Islet precursor cell (in vitro differentiated cells): ENCODE results near the gene DRC3.

Experiments used
- DNase-seq: peaks from one replicate; pipeline ENCODE4 v3.0.0-alpha.2; 2018

Gene DRC3

DNA sequence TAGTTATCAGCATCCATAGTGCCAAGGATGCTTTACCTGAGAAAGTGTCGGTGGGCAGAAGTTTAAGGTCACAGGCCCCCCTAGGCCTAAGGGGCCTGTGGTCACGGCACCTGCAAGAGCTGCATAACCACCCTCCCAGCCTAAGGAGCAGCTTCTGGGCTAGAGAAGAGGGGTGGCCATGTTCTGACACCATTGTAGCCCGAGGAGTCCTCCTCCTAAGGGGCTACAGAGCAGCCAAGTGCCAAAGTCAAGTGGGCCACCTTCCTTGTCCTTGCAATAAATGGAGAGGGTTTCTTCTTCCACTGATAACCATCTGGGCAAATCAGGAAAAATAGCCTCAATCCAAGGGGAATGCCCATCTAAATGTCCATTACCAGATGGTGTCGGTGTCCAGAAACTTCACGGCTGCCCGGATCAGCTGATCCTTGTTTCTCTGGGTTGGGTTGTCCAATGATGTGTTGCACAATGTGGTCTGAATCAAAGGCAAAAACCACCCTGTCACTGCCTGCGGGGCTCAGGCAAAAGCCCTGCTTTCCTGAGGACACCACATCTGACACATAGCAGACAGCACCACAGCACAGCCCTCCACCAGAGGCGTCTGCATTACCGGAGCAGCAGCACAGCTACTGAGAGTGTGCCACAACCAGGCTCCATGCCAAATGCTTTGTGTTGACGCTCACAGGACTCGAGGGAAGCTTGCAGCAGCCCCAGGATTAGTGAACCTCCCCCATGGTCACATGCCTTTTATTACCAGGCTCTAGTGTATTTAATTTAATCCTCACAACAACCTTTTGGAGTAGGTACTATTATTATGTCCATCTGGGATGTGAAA is 53.5 kb downstream of the DRC3 start:
- DNase-seq: peak; percentile 71

DNA sequence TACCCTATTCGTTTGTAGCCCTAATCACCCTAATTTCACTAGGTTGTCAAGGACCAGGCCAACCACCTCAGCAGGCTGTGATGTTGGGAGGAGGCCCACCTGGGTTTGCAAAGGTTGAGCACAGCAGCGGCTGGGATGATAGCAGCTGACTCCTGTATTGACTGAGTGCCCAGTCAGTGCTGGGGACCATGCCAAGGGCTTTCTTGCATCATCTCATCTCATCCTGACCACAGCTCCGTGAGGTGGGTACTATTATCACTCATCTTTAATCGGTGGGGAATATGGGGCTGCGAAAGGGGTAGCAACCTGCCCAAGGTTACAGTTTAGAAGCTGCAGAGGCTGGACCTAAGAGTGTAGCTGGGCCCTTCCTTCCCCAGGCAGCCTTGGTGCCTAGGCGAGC is 54.6 kb downstream of the DRC3 start:
- no peak for DNase-seq

DNA sequence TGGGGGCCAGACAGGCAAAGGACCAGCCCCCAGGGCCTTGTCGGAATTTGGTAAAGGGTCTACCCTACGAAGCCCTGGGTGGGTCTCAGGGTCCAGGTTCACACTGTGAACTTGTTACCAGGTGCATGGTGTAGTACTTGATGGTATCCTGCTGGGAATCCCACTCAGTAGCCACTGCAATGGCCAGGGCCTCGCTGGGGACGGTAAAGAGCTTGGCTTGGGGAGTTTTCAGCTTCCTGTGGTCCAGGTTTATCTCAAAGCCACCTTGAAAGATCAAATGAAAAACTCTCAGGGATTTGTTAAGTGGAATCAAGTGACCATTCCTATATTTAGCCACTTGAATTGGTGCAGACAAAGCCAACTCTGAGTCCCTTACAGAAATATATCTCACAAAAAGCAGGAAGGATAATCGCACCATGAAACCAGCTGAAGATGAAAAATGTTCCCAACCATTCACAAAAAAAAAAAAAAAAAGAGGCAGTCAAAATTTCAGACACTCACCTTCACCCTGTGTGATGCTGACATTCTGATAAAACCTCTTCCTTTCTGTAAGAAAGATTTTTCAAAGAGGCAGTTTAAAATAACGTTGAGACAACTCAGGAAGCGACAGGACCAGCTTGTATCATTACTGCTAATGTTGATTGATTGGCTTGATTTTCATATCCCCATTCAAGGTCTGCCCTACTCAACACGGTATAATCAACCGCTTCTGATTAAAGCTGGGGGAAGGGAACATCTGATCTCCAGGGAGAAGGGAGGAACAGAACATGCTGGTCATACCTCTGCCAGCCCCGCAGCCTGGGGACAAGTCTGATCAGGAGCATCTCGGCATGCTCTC is 55.7 kb downstream of the DRC3 start:
- peak; percentile 54 for DNase-seq

DNA sequence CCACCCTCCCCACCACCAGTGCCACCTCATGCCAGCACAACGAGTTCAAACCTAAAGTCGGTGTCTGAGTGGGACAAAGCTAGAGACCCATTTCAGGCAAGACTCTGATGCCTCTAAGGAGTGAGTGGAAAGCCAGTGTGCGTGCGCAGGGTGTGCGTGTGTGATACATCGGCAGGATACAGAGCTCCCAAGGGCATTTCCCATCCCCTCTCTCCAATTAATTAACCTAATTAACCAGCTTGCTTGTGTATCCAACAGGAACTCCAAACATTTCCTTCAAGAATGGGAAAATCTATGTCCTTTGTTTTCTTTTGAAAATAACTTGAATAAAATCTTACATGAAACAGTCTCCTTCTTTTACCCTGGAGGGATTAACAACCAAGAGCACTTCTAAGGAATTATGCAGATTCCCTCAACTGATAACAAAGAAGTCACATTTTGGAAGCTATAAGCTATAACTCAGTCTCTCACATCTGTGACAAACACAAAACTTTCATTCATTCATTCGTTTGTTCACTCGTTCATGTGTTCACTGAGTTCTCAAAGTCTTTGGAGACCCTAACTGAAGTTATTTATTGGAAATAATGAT is 56.4 kb downstream of the DRC3 start:
- DNase-seq: peak; percentile 53

DNA sequence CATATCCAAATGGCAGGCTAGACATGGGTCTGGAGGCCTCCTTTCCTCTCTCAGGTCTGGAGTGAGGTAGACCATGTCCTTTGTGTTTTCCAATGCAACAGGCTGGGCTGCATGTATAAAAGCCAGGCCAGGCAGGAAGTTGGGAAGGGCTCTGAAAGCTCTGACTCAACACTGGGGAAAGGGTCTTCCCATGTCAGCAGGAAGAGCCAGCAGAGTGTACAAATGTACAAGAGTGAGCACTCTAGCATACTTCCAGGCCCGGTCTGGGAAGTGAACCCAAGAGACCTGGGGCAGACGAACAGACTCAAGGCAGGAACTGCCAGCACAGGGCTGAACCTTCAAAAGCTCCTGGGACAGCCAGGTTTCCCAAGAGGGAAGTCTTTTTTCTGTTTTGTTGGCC is 59.3 kb downstream of the DRC3 start:
- peak; percentile 83 for DNase-seq

DNA sequence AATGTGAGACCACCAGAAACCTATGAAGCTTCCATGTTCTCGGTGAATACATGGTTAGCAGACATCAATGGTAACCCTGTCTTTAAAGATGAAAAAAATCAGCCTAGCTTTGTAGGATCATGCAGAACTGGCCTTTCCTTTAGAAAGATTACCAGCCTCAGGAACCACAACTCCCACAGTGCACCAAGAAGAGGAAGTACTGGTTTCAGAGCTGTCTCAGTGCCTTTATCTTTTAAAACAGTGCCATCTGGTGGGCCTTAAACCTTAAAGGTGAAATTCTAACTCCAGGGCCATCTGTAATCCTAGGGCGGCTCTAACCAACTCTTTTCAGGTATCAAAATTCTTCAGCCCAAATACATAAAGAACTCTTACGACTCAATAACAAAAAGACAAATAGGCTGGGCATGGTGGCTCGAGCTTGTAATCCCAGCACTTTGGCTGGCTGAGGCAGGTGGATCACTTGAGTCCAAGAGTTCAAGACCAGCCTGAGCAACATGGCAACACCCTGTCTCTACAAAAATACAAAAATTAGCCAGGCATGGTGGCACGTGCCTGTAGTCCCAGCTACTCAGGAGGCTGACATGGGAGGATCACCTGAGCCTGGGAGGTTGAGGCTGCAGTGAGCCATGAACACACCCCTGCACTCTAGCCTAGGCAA is 60.9 kb downstream of the DRC3 start:
- peak; percentile 83 for DNase-seq

DNA sequence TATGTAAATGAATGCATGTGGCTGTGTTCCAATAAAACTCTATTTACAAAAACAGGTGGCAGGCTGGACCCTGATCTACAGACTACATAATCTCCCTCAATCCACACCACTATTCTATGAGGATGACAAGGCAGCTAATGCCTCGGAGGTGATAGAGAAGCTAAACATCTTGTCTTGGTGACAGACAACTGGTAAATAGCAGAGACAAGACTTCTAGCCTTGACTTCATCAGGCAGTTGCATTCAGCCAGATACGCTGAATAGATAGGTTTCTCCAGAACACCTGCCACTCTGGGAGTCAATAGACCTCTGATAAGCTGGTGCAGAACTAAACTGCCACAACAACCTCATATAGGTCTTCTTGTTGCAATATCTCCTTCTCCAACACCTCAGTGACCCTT is 63.0 kb downstream of the DRC3 start:
- no peak for DNase-seq

DNA sequence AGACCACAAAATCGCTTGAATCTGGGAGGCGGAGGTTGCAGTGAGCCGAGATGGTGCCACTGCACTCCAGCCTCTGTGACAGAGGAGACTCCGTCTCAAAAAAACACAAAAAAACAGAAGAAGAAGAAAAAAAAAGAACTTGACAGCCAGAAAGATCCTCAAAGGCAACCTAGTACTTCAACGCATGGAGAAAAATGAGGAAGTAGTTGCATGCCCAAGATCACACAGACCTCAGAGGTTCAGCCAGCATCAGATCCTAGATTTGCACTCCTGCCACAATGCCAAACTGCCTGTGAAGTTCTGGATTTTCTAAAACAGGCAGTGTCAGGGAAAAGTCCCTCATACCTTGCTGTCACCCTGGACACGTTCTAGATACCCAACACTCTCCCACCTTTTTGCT is 64.8 kb downstream of the DRC3 start:
- DNase-seq: no peak

DNA sequence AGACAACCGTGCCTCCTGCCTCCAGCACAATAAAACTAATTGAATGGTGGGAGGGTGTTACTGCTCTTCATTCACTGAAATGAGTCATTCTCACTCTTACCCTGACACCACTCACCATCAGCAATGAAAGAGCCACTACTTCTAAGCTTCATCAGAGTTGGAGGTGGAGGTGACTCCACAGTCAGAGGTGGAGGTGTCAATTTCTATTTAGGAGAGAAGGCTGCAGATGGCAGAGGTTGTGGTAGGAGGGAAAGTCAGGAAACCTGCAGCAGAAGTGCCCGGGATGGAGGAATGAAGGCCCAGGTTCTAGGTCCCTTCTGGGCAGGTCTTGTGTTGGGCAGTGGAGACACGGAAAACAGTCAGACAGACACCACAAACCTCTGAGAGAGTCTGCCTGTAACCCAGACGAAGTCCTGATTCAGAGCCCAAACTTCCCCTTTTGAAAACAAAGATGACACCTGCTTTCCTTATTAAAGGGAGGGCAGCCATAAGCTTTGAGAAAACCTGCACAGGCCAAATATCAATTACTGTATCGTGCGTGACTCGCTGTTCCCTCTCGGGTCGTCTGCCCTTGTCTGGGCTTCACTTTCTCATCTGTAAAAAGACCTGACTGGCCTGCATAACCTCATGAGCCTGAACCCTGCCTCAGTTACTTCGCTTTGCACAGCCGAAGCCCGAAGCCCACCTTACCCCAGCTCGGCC is 65.6 kb downstream of the DRC3 start:
- peak; percentile 52 for DNase-seq

DNA sequence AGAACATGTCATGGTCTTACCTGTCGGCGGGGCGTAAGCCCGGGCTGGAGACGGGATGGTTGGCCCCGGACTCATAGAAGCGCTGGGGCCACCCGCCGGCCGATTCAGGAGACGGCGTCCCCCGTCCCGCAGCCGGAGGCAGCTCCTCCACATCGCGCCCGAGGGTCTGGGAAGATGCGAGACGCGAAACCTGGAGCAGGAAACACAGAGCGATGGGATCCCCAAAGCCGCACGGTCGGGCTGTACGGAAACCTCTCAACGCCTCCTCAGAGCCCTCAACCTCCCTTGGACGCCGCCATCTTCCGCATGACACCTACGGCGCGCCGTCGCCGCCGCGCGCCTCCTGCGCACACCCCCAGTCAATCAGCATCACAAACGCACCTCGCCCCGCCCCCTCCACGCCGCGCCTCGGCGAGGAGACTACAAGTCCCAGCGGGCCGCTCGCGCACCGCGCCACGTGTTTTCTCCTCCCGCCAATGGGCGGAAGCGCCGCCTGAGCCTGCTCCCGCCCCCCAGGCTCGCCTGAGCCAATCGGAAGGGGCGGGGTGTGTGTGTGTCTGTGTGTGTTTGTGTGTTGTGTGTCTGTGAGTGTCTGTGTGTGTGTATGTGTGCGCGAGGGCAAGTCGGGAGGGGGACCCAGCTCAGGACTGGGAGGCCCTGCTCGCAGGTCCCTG is 66.3 kb downstream of the DRC3 start, which contains the start of the genes ATPAF2 and GID4:
TSS of gene ATPAF2 (minus strand) at position 308 of the 674 bp plus-strand sequence. CDS start at position 153, 155 bp downstream.
TSS of gene GID4 (plus strand) at position 548 of the 674 bp plus-strand sequence. CDS start at position 605, 57 bp downstream.
- peak; percentile 100 for DNase-seq

DNA sequence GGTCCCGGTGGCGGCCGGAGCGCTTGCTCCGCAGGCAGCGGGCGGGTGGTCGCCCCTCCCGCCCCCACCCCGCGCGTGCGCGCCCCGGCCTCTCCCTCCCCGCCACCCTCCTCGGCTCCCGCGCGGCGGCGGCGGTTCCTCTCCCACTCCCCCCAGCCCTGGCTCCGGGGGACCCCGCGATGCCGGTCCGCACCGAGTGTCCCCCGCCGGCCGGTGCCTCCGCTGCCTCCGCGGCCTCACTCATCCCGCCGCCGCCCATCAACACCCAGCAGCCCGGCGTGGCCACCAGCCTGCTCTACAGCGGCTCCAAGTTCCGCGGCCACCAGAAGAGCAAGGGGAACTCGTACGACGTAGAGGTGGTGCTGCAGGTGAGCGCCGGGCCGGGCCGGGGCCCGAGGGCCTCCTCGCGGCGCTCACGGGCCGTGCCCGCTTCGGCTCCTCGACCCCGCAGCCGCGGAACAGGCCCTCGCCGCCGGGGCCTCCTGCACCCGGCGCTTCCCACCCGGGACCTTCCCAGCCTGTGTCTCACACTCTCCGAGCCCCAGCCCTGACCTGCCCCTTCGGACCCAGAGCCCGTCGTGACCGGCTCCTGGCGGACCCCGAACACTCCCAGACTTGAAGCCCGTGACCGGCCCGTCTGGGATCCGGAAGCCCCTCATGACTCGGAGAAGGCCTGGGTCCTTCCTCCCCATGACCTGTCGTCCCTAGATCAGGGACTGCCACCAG is 67.0 kb downstream of the DRC3 start:
- peak; percentile 83 for DNase-seq

DNA sequence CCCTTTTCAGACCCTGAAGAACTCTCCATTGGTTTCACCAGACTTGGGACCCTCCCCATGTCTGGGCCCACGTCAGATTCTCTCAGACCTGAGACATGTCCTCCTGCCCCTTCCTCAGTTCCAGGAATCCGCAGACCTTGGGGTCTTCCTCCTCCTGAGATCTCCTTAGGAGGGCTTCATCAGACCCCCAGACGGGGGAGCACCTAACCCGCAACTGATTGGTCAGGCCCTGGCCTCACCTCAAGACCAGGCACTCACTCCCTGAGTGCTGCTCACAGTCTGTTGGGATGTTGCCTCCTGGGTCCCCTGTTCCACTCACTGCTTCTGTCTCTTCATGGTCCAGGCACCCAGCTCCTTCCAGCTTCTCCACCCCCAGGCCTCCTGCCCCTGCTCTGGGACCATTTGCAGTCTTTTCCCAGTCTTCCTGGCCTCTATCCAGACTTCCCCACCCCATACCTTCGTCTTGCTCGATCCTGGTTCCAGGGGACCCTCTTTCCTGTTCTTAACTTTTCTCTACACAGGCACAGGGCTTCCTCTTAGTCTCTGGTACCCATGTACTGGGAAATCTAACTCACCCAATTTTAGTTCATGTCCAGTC is 67.7 kb downstream of the DRC3 start:
- DNase-seq: peak; percentile 60

DNA sequence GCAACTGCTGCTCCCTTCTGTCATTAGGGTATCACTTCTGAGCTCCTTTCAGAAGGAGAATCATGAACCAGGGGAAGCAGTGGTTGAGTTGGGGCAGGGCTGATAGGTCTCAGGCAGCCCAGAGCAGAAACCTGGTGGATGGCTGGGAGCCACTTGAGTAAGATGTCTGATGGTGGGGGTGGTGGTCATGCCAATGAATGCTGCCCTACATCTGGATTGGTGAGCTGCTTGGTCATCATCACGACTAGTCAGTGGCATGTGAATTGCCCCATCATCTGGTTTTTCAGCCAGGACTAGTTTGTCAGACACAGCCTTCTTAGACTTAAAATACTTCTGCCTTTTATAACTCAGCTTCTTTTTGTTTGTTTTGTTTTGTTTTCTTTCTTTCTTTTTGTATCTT is 69.1 kb downstream of the DRC3 start:
- peak; percentile 61 for DNase-seq

DNA sequence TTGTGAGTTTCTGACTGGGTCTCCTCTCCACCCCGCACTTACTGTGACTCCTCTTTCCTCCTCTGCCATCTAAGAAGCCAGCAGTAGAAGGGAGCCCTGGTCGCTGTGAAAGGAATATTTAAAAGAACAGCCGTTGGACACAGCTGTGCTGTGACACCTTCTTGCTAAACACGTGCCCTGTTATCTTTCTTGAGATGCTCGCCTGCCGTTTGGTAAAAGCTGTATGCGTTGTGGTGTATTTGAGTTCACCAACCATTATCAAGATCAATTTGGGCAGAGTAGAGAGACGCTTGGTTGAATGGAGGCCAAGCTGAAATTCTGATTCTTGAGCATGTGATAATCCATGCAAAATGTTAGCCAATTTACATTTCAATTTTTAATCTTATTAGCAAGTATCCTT is 70.3 kb downstream of the DRC3 start:
- no peak for DNase-seq

DNA sequence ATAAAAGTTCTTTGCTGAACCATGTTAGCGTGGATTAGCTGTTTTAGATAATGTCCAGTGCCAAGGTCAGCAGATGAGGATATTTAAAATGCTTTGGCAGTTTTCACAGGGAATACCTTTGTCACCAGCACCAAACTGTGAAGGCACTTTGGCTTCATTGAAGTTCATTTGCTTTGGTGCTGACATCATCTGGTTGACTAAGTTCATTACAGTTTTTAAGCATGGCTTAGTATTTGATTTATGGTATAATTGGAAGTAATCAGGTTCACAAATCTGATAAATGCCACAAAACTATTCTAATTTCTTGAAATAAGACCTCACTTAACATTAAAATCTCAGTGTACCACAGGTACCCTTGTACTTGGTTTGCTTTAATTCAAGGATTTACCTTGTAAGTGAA is 70.8 kb downstream of the DRC3 start:
- DNase-seq: no peak

DNA sequence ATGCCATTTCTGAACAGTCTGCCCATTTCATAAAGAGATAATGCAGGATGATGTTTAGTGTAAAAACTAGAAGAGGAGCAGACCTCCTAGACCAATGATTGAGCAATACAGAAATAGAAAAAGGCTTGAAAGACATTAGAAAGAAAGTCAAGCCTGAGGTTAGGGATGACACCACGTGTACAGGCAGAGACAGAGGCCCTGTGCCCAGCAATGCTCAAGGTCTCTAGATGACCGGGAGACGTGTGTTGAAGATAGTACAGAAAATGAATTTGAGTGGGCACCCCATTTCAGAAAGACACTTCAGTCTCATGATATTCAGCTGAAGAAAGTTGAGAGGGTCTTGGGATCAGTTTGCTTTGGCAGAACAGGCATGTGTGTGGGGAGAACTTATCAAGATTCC is 71.9 kb downstream of the DRC3 start:
- no peak for DNase-seq

DNA sequence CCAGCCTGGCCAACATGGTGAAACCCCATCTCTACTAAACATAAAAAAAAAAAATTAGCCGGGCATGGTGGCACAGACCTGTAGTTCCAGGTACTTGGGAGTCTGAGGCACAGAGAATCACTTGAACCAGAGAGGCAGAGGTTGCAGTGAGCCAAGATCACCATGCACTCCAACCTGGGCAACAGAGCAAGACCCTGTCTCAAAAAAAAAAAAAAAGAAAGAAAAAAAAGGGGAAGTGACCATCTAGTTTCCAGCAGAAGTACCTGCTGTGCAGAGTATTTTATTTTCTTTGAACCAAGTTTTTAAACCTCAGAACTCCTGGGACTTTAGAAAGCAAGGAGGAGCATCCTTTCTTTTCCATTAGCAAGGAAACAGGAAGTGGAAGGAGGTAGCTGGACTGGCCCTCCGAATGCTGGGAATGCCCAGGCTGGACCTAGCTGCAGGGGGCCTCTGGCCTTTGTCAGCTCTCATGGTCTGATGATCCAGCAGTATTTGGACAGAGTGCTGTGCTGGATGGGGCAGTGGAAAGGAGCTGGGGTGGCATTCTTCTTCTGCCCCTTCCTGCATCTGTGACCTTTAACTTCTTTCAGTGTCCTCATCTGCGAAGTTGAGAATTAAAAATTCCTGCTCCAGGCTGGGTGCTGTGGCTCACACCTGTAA is 73.2 kb downstream of the DRC3 start:
- no peak for DNase-seq

DNA sequence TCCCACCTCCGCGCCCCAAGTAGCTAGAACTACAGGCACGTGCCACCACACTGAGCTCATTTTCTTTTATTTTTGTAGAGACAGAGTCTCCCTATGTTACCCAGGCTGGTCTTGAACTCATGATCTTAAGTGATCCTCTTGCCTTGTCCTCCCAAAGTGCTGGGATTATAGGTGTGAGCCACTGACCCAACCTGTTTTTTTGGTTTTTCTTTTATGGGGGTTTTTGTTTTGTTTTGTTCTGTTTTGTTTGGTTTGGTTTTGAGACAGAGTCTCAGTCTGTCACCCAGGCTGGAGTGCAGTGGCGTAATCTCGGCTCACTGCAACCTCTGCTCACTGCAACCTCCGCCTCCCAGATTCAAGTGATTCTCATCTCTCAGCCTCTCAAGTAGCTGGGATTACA is 82.9 kb downstream of the DRC3 start:
- DNase-seq: no peak

DNA sequence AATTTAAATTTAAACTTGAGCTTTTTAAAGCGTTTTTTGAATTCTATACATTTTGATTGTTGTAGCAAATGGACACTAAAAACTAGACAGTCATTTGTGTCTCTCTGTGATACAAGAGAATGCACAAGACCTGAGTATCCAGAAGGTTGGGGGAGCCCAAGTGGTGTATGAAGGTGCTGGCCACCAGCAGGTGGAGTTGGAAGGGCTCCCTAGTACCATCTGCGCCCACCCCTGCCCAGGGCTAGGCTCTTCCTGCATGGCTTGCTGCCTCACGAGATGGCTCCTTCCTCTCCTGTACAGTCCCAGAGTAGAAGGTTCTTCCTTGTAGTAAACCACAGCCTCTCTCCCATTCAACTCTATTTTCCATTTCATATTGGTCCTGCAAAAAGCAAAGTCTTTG is 83.6 kb downstream of the DRC3 start:
- DNase-seq: no peak

DNA sequence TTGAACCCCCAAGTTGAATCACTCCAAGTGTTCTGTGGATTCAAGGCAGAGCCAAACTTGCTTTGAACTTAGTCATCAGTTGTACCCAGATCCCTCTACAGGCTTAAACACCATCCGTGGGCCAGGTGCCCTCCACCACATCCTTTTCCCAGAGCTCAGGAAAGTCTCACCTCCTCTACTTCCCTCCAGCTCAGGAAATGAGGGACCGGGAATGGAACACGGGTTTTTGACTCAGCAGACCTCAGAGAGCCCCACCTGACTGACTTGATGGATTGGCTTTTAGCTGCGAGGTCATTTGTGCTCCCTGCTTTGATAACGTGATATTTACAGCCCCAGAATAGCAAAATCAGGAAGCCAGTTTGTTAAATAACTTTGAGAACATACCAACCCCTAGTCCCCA is 86.6 kb downstream of the DRC3 start:
- DNase-seq: no peak
